GM23338 (cell line): Measurements from ENCODE around the gene CD83.

Source experiments
- CREB1 ChIP-seq: fragments of 250-450 bp; sonication (Bioruptor Pico); IDR thresholded peaks from 2 replicates; pipeline ENCODE4 v1.5.0; 2020; ENCODE audit warnings: low read depth, mild to moderate bottlenecking, moderate library complexity
- EZH2 ChIP-seq: fragments of 200-600 bp; sonication (generic); IDR thresholded peaks from one replicate; pipeline ENCODE4 v1.8.0; 2017; ENCODE audit warnings: antibody characterized with exemption, mild to moderate bottlenecking, low read depth; ENCODE audit not compliant: unreplicated experiment
- EZH2phosphoT487 ChIP-seq: fragments of 200-600 bp; sonication (generic); IDR thresholded peaks from one replicate; pipeline ENCODE4 v1.8.1; 2018; ENCODE audit warnings: antibody characterized with exemption; ENCODE audit not compliant: unreplicated experiment
- NANOG ChIP-seq: IDR thresholded peaks from 2 replicates; pipeline ENCODE4 v1.6.1; 2016; ENCODE audit warnings: antibody characterized with exemption, borderline replicate concordance
- POLR2AphosphoS5 ChIP-seq: IDR thresholded peaks from 2 replicates; pipeline ENCODE4 v1.6.1; 2016; ENCODE audit warnings: antibody characterized with exemption, low read depth
- ZNF331 ChIP-seq: fragments of 250-450 bp; sonication (Bioruptor Pico); IDR thresholded peaks from 2 replicates; pipeline ENCODE4 v1.5.0; 2020; ENCODE audit warnings: low read depth, mild to moderate bottlenecking, moderate library complexity
- TF ChIP-seq, protein P1 (sequence below): IDR thresholded peaks from one replicate; pipeline ENCODE4 v1.6.1; 2018; ENCODE audit warnings: antibody characterized with exemption; ENCODE audit not compliant: unreplicated experiment
- TF ChIP-seq, protein P2 (sequence below), 2 experiments: fragments of 200-600 bp in 1 of 2; sonication (generic) in 1 of 2; conservative IDR thresholded peaks; 2 replicates each; pipeline versions ENCODE4 v1.5.1 to v1.6.1; 2016 to 2017; ENCODE audit warnings: antibody characterized with exemption in 2 of 2, low read depth in 2 of 2, mild to moderate bottlenecking in 2 of 2, moderate library complexity in 1 of 2
- TF ChIP-seq, protein P3 (sequence below): IDR thresholded peaks from 2 replicates; pipeline ENCODE4 v1.6.1; 2016; ENCODE audit warnings: antibody characterized with exemption

DNA sequence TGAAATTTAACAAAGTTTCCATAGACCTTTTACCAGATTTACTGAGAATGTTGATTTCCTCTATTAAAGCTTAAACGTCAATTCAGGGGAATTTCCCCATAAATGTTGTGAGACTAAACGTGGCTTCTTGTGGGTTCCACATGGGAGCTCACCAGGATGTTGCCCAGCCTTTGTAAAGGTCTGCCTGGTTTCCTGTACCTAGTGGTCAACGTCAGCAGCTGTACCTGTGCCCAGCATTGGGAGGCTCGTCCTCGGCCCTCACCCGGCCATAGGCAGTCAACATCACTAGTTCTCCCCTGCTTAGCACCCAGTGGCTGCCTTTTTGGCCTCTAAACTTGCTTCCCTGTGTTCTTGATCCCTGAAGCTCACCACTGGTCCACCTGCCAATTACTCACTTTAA lies 22.1 kb upstream of the CD83 start:
- TF ChIP-seq, protein P1, sequence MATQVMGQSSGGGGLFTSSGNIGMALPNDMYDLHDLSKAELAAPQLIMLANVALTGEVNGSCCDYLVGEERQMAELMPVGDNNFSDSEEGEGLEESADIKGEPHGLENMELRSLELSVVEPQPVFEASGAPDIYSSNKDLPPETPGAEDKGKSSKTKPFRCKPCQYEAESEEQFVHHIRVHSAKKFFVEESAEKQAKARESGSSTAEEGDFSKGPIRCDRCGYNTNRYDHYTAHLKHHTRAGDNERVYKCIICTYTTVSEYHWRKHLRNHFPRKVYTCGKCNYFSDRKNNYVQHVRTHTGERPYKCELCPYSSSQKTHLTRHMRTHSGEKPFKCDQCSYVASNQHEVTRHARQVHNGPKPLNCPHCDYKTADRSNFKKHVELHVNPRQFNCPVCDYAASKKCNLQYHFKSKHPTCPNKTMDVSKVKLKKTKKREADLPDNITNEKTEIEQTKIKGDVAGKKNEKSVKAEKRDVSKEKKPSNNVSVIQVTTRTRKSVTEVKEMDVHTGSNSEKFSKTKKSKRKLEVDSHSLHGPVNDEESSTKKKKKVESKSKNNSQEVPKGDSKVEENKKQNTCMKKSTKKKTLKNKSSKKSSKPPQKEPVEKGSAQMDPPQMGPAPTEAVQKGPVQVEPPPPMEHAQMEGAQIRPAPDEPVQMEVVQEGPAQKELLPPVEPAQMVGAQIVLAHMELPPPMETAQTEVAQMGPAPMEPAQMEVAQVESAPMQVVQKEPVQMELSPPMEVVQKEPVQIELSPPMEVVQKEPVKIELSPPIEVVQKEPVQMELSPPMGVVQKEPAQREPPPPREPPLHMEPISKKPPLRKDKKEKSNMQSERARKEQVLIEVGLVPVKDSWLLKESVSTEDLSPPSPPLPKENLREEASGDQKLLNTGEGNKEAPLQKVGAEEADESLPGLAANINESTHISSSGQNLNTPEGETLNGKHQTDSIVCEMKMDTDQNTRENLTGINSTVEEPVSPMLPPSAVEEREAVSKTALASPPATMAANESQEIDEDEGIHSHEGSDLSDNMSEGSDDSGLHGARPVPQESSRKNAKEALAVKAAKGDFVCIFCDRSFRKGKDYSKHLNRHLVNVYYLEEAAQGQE: no peak
- TF ChIP-seq, protein P2, sequence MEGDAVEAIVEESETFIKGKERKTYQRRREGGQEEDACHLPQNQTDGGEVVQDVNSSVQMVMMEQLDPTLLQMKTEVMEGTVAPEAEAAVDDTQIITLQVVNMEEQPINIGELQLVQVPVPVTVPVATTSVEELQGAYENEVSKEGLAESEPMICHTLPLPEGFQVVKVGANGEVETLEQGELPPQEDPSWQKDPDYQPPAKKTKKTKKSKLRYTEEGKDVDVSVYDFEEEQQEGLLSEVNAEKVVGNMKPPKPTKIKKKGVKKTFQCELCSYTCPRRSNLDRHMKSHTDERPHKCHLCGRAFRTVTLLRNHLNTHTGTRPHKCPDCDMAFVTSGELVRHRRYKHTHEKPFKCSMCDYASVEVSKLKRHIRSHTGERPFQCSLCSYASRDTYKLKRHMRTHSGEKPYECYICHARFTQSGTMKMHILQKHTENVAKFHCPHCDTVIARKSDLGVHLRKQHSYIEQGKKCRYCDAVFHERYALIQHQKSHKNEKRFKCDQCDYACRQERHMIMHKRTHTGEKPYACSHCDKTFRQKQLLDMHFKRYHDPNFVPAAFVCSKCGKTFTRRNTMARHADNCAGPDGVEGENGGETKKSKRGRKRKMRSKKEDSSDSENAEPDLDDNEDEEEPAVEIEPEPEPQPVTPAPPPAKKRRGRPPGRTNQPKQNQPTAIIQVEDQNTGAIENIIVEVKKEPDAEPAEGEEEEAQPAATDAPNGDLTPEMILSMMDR (conservative IDR thresholded peaks at IDR 0.05; ENCODE audit: low read depth in 2 of 2): no peak
- TF ChIP-seq CREB1 (CRISPR knock-in tag) (no peak), EZH2 (no peak), POLR2AphosphoS5 (no peak), EZH2phosphoT487 (no peak), ZNF331 (CRISPR knock-in tag) (no peak), NANOG (no peak)
- TF ChIP-seq, protein P3, sequence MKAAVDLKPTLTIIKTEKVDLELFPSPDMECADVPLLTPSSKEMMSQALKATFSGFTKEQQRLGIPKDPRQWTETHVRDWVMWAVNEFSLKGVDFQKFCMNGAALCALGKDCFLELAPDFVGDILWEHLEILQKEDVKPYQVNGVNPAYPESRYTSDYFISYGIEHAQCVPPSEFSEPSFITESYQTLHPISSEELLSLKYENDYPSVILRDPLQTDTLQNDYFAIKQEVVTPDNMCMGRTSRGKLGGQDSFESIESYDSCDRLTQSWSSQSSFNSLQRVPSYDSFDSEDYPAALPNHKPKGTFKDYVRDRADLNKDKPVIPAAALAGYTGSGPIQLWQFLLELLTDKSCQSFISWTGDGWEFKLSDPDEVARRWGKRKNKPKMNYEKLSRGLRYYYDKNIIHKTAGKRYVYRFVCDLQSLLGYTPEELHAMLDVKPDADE: no peak
